Gastroesophageal sphincter (tissue), 4 donors: Measurements from ENCODE around the gene ZNF362. TPM values are rescaled to one million over a fixed set of nuclear protein-coding genes. Genes with fewer than 3 reads are reported as not detected.

Experiments used
- ATAC-seq: fragments of 150-250 bp; one replicate; pipeline ENCODE4 v1.9.1; 2016; ENCODE audit warnings: mild to moderate bottlenecking, moderate library complexity
- H3K27ac ChIP-seq, 4 donors: fragments of 200-600 bp; sonication (generic) in 3 of 4; 1 replicate in 3 of 4; 2 replicates in 1 of 4; pipeline ENCODE4 v1.5.1; 2016 to 2019
- H3K27me3 ChIP-seq: fragments of 200-600 bp; sonication (generic); one replicate; pipeline ENCODE4 v1.5.1; 2019
- H3K36me3 ChIP-seq, 2 donors: fragments of 200-600 bp; sonication (generic); one replicate each; pipeline ENCODE4 v1.5.1; 2019; ENCODE audit warnings: control low read depth in 1 of 2
- H3K4me1 ChIP-seq, 3 donors: fragments of 200-600 bp; sonication (generic); 1 replicate in 2 of 3; 2 replicates in 1 of 3; pipeline ENCODE4 v1.5.1; 2016 to 2019; ENCODE audit warnings: control low read depth in 2 of 3
- H3K4me3 ChIP-seq, 2 donors: fragments of 200-600 bp; sonication (generic); one replicate each; pipeline ENCODE4 v1.5.1; 2019; ENCODE audit warnings: mild to moderate bottlenecking in 1 of 2, moderate library complexity in 1 of 2
- H3K9me3 ChIP-seq, 3 donors: fragments of 200-600 bp; sonication (generic); one replicate each; pipeline ENCODE4 v1.5.1; 2017 to 2019; ENCODE audit warnings: control low read depth in 2 of 3
- EP300 ChIP-seq: sonication (generic); formaldehyde crosslinking; IDR thresholded peaks from one replicate; pipeline ENCODE4 v1.6.1; 2017; ENCODE audit warnings: antibody characterized with exemption, mild to moderate bottlenecking
- POLR2A ChIP-seq, 2 donors: fragments of 450-650 bp; IDR thresholded peaks; one replicate each; pipeline ENCODE4 v1.6.1; 2017; ENCODE audit warnings: antibody characterized with exemption in 2 of 2, mild to moderate bottlenecking in 2 of 2, moderate library complexity in 1 of 2
- POLR2AphosphoS5 ChIP-seq: sonication (generic); formaldehyde crosslinking; IDR thresholded peaks from one replicate; pipeline ENCODE4 v1.6.1; 2017; ENCODE audit warnings: antibody characterized with exemption
- WGBS, 2 donors: methylation state at CpG; one replicate each; pipeline ENCODE4 v1.1.5; 2018; ENCODE audit warnings: low coverage in 1 of 2; 5-methylcytosine and 5-hydroxymethylcytosine counted together
- total RNA-seq, 4 donors: library from RNA; depleted of rRNA; stranded (reverse); fragments of >200 nt; gene quantifications; one replicate each; pipeline ENCODE4 v1.1.0, GENCODE V29; 2016
- TF ChIP-seq, protein P1 (sequence below), 4 experiments: fragments of 200-600 bp in 2 of 4; fragments of 450-650 bp in 2 of 4; sonication (generic) in 1 of 4; IDR thresholded peaks; one replicate each; pipeline ENCODE4 v1.5.1; 2017 to 2019; ENCODE audit warnings: antibody characterized with exemption in 4 of 4, mild to moderate bottlenecking in 2 of 4, moderate library complexity in 2 of 4

ZNF362 gene
- 10 to 100 TPM; 14.6 to 29.2 (median 24.1) TPM for total RNA-seq

DNA sequence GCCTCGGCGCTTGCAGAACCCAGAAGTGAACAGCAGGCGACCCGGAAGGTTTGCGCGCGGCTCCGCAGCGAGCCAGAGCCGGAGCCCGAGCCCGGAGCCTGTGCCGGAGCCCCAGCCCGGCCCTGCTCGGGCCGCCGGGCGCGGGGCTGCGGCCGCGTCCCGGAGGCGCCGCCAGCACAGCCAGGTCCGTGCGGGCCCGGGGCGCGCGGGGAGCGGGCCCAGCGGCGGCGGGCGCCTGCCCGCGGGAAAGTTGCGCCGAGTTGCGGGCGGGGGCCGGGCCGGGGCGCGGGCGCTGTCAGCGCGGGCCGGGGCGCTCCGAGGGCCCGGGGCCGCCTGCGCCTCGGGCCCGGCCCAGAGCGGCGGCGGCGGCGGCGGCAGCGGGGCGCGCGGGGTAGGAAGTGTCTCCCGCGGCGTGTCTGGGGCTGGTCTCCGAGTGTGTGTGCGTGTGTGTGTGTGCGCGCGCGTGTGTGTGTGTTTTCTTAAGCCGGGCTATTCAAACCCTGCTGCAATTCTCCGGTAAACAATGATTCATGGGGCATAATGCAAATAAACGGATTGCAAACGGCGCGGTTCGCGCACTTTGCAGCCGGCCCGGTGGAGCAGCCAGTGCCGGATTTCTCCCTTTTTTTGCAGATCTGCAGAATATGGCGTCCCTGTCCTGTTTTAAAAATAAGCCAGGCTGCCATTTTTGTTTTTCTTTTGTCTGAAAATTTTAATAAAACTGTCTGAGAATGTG is at the start of gene ZNF362:
Gene ZNF362, plus strand, starts transcription at position 22 of the 736 bp plus-strand sequence. CDS start 14,083 bp downstream, outside the sequence.
- Histone ChIP-seq H3K9me3 (no peaks in the 10 kb centered on the region), H3K36me3 (no peaks in the 10 kb centered on the region), H3K27ac (peak within 1 kb of the TSS; percentile 86 to 99 (median 97)), H3K27me3 (no peaks in the 10 kb centered on the region), H3K4me3 (peak within 1 kb of the TSS; percentile 71 to 91), H3K4me1 (peaks cover 0 to 55% (median 33%) of the 10 kb centered on the region in 3 donors)
- peak; percentile 76 for ATAC-seq
- WGBS, 2 donors = 0 to 1% methylated on average over 13 to 21 of the region's 88 CpGs
- TF ChIP-seq POLR2A (IDR thresholded peaks at IDR 0.05) = peak; percentile 17 to 19
- no peak for TF ChIP-seq EP300
- TF ChIP-seq, protein P1, sequence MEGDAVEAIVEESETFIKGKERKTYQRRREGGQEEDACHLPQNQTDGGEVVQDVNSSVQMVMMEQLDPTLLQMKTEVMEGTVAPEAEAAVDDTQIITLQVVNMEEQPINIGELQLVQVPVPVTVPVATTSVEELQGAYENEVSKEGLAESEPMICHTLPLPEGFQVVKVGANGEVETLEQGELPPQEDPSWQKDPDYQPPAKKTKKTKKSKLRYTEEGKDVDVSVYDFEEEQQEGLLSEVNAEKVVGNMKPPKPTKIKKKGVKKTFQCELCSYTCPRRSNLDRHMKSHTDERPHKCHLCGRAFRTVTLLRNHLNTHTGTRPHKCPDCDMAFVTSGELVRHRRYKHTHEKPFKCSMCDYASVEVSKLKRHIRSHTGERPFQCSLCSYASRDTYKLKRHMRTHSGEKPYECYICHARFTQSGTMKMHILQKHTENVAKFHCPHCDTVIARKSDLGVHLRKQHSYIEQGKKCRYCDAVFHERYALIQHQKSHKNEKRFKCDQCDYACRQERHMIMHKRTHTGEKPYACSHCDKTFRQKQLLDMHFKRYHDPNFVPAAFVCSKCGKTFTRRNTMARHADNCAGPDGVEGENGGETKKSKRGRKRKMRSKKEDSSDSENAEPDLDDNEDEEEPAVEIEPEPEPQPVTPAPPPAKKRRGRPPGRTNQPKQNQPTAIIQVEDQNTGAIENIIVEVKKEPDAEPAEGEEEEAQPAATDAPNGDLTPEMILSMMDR (IDR thresholded peaks at IDR 0.05) = peak in 2 of 4 experiments; percentile 43 to 57
- no peak for TF ChIP-seq POLR2AphosphoS5

DNA sequence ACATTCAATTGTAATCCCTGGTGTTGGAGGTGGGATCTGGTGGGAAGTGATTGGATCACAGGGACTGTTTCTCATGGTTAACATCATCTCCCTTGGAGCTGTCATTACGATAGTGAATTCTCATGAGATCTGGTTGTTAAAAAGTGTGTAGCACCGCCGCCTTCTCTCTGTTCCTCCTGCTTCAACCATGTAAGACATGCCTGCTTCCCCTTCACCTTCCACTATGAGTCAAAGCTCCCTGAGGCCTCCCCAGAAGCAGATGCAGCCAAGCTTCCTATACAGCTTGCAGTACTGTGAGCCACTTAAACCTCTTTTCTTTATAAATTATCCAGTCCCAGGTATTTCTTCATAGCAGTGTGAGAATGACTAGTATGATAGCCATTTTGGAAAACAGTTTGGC is 44.3 kb upstream of the ZNF362 start:
- no peak for ATAC-seq
- Histone ChIP-seq H3K27ac (no peak overlapping the region), H3K4me1 (no peaks in the 10 kb centered on the region), H3K27me3 (no peaks in the 10 kb centered on the region), H3K36me3 (no peaks in the 10 kb centered on the region), H3K4me3 (no peak overlapping the region), H3K9me3 (no peaks in the 10 kb centered on the region)
- 93 to 100% methylated on average over 1 to 3 of the region's 3 CpGs for WGBS, 2 donors
- TF ChIP-seq EP300 (no peak), POLR2AphosphoS5 (no peak), POLR2A (IDR thresholded peaks at IDR 0.05) (no peak)
- TF ChIP-seq, protein P1 (IDR thresholded peaks at IDR 0.05) = no peak

DNA sequence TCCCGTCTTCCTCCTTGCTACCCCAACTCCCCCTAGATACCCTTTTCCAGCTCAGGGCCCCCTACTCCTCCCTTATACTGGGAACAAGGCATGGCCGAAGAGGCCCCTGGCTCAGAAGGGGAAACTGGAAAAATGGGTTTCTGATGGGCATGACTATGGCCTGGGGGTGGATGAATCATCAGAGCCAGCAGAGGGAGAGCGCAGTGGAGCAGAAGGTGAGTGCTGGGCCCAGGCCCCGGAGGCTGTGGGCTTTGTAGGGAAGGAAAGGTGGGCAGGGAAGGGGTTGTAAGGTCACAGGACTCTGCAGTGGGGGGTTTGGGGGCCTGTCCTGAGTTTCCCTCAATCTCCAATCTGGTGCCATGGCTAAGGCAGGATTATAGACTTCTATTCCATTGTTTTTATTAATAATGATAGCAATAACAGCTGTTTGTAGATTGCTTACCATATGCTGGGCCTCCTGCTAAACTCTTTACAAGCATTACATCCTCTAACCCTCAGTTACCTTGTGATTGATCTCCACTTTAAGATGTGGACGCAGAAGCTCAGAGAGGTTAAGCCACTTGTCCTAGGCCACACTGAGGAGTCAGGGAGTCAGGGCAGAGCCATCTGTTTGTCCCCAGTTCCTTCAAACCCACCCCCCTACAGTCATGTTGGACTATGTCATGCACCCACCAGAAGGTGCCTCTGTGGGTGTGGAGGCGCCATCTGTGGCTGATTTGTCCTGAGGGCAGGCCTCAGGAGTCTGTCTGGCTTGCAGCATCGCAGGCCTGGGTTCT is 36.2 kb upstream of the ZNF362 start:
- WGBS, 2 donors = 82 to 93% methylated on average over 3 to 4 of the region's 7 CpGs

GRCh38 chr1:33220676-33221384 is 35.5 kb upstream of the ZNF362 start:
- TF ChIP-seq POLR2A (IDR thresholded peaks at IDR 0.05) (no peak), POLR2AphosphoS5 (no peak), EP300 (no peak)

More for the DNA sequence above, 36.2 kb upstream of the ZNF362 start:
- TF ChIP-seq, protein P1 (IDR thresholded peaks at IDR 0.05) = no peak
- no peak for TF ChIP-seq POLR2AphosphoS5
- peaks cover 0 to 18% (median 0%) of the 10 kb centered on the region in 3 donors for H3K9me3 ChIP-seq
- H3K27ac ChIP-seq = no peak overlapping the region
- H3K27me3 ChIP-seq = no peaks in the 10 kb centered on the region
- no peak overlapping the region for H3K4me3 ChIP-seq
- H3K4me1 ChIP-seq = no peaks in the 10 kb centered on the region
- no peak for ATAC-seq
- no peaks in the 10 kb centered on the region for H3K36me3 ChIP-seq

GRCh38 chr1:33221385-33221758 is 34.9 kb upstream of the ZNF362 start:
- Histone ChIP-seq H3K4me1 (no peaks in the 10 kb centered on the region), H3K36me3 (no peaks in the 10 kb centered on the region), H3K27me3 (no peaks in the 10 kb centered on the region), H3K9me3 (peaks cover 0 to 18% (median 0%) of the 10 kb centered on the region in 3 donors), H3K27ac (no peak overlapping the region), H3K4me3 (no peak overlapping the region)
- ATAC-seq = no peak
- TF ChIP-seq EP300 (no peak), POLR2AphosphoS5 (no peak), POLR2A (IDR thresholded peaks at IDR 0.05) (no peak)
- TF ChIP-seq, protein P1 (IDR thresholded peaks at IDR 0.05) = no peak
- 67 to 80% methylated on average over 1 to 2 of the region's 2 CpGs for WGBS, 2 donors

More at GRCh38 chr1:33220676-33221384, 35.5 kb upstream of the ZNF362 start:
- Histone ChIP-seq H3K27ac (no peak overlapping the region), H3K27me3 (no peaks in the 10 kb centered on the region), H3K36me3 (no peaks in the 10 kb centered on the region), H3K4me1 (no peaks in the 10 kb centered on the region), H3K9me3 (peaks cover 0 to 18% (median 0%) of the 10 kb centered on the region in 3 donors), H3K4me3 (no peak overlapping the region)
- no peak for ATAC-seq
- WGBS, 2 donors = 78 to 86% methylated on average over 4 to 9 of the region's 12 CpGs
